ENCODE measurements around the gene PKD2L1.
"Not testable (repeated sequence)": the region's sequence is repeated elsewhere in the genome, so short reads cannot be mapped to it uniquely, and the experiment has no call there.

Gene PKD2L1

GRCh38 chr10:100328198-100328597, 1.8 kb downstream of the PKD2L1 start:
- DNase-seq = no peak

GRCh38 chr10:100327718-100328009, 2.4 kb downstream of the PKD2L1 start:
- no peak for DNase-seq

GRCh38 chr10:100327007-100327717, 2.9 kb downstream of the PKD2L1 start:
- no peak for DNase-seq

GRCh38 chr10:100325158-100325557, 4.9 kb downstream of the PKD2L1 start:
- no peak for DNase-seq

GRCh38 chr10:100319707-100320402, 10.2 kb downstream of the PKD2L1 start:
- no peak for DNase-seq

GRCh38 chr10:100318207-100318606, 11.8 kb downstream of the PKD2L1 start:
- no peak for DNase-seq

GRCh38 chr10:100315615-100316014, 14.4 kb downstream of the PKD2L1 start:
- no peak for DNase-seq

- no peak for DNase-seq
Measured at GRCh38 chr10:100311298-100311697, 18.7 kb downstream of the PKD2L1 start.

- no peak for DNase-seq
Measured at GRCh38 chr10:100307684-100308083, 22.3 kb downstream of the PKD2L1 start.

GRCh38 chr10:100306861-100307260, 23.2 kb downstream of the PKD2L1 start:
- no peak for DNase-seq

GRCh38 chr10:100304414-100304813, 25.6 kb downstream of the PKD2L1 start:
- no peak for DNase-seq

- DNase-seq = peak in 1 of 2 experiments; percentile 38
Measured at GRCh38 chr10:100303724-100304319, 26.2 kb downstream of the PKD2L1 start.

GRCh38 chr10:100301123-100301522, 28.9 kb downstream of the PKD2L1 start:
- DNase-seq = not testable (repeated sequence)

- DNase-seq = no peak
Measured at GRCh38 chr10:100297242-100297641, 32.8 kb downstream of the PKD2L1 start.

GRCh38 chr10:100293066-100293465, 37.0 kb downstream of the PKD2L1 start:
- no peak for DNase-seq

GRCh38 chr10:100292300-100292699, 37.7 kb downstream of the PKD2L1 start:
- not testable (repeated sequence) for DNase-seq

GRCh38 chr10:100291356-100291755, 38.7 kb downstream of the PKD2L1 start:
- DNase-seq = no peak

GRCh38 chr10:100289641-100290040, 40.4 kb downstream of the PKD2L1 start:
- DNase-seq = no peak

- no peak for DNase-seq
Measured at GRCh38 chr10:100288196-100288595, 41.8 kb downstream of the PKD2L1 start.

GRCh38 chr10:100287756-100288155, 42.3 kb downstream of the PKD2L1 start:
- no peak for DNase-seq

- peak; percentile 40 to 70 for DNase-seq
Measured at GRCh38 chr10:100286051-100287033, 43.7 kb downstream of the PKD2L1 start, which contains the start of gene BLOC1S2. Gene BLOC1S2, minus strand, starts transcription at chr10:100286680. Its CDS starts 21 bp downstream, at chr10:100286659.

GRCh38 chr10:100285326-100285725, 44.7 kb downstream of the PKD2L1 start:
- not testable (repeated sequence) for DNase-seq

- DNase-seq = no peak
Measured at GRCh38 chr10:100282907-100283306, 47.1 kb downstream of the PKD2L1 start.

Data from NCI-H526 (cell line).